T-cell (primary cell): ENCODE results near the gene PIP4K2C. TPM values are rescaled to one million over a fixed set of nuclear protein-coding genes. Genes with fewer than 3 reads are reported as not detected.
A peak's percentile ranks its signal among the peaks of the same experiment; 100 is the strongest.
"Not testable (repeated sequence)": the region's sequence is repeated elsewhere in the genome, so short reads cannot be mapped to it uniquely, and the experiment has no call there.

Experiments
- ATAC-seq, 4 experiments: fragments of 200-7000 bp in 3 of 4; fragments of 150-1000 bp in 1 of 4; cut with Tn5 transposase; replicated peaks in 1 of 4; 1 replicate in 3 of 4; 2 replicates in 1 of 4; pipeline ENCODE4 v1.10.0; 2021; ENCODE audit warnings: moderate library complexity in 3 of 4, mild to moderate bottlenecking in 2 of 4, moderate number of reproducible peaks in 1 of 4
- CTCF ChIA-PET, 2 donors: fragments of 300-600 bp; sonication (Branson Sonifier 250); formaldehyde crosslinking; loops; one replicate each; lab custom pipeline; 2022; ENCODE audit warnings: antibody characterized with exemption in 2 of 2; lab: Charles Lee
- POLR2A ChIA-PET, 2 donors: fragments of 300-600 bp; sonication (Branson Sonifier 250); formaldehyde crosslinking; loops; one replicate each; lab custom pipeline; 2022; ENCODE audit warnings: antibody characterized with exemption in 2 of 2; lab: Charles Lee
- DNase-seq, 35 experiments: peaks; one replicate each; pipeline versions ENCODE4 v3.0.0 to v3.0.0-alpha.2; 2013 to 2023
- H3K27ac ChIP-seq: one replicate; pipeline ENCODE4 v1.5.1; 2013; ENCODE audit warnings: low read length
- H3K27me3 ChIP-seq, 2 experiments: replicated peaks in 1 of 2; 1 replicate in 1 of 2; 2 replicates in 1 of 2; pipeline versions ENCODE4 v1.6.1 to v1.7.0; 2013; ENCODE audit warnings: low read length in 1 of 2, mixed read lengths in 1 of 2; ENCODE audit not compliant: control insufficient read depth in 2 of 2, insufficient read depth in 2 of 2; ENCODE audit errors: extremely low read depth in 1 of 2
- H3K36me3 ChIP-seq, 2 donors: 1 replicate in 1 of 2; 2 replicates in 1 of 2; pipeline versions ENCODE4 v1.6.1 to v1.7.0; 2013; ENCODE audit warnings: low read length in 1 of 2; ENCODE audit not compliant: control insufficient read depth in 2 of 2, insufficient read depth in 1 of 2; ENCODE audit errors: extremely low read depth in 1 of 2
- H3K4me1 ChIP-seq, 2 experiments: 1 replicate in 1 of 2; 2 replicates in 1 of 2; pipeline versions ENCODE4 v1.6.1 to v1.7.0; 2013; ENCODE audit warnings: low read length in 2 of 2, mixed read lengths in 1 of 2; ENCODE audit not compliant: insufficient read depth in 2 of 2, control insufficient read depth in 1 of 2; ENCODE audit errors: extremely low read depth in 1 of 2
- H3K4me3 ChIP-seq, 2 donors: 1 replicate in 1 of 2; 2 replicates in 1 of 2; pipeline versions ENCODE4 v1.5.1 to v1.7.0; 2013; ENCODE audit warnings: mild to moderate bottlenecking in 2 of 2, low read length in 1 of 2, moderate library complexity in 1 of 2; ENCODE audit not compliant: control insufficient read depth in 1 of 2; ENCODE audit errors: extremely low read depth in 1 of 2
- H3K9me3 ChIP-seq: 2 replicates; pipeline ENCODE4 v1.7.0; 2013
- H3K27ac Mint-ChIP-seq, 2 donors: one replicate each; pipeline ENCODE4 v1.8.0; 2020 to 2021; ENCODE audit warnings: mild to moderate bottlenecking in 2 of 2, mixed read lengths in 2 of 2
- H3K27me3 Mint-ChIP-seq, 2 donors: one replicate each; pipeline ENCODE4 v1.8.0; 2021 to 2022; ENCODE audit warnings: mixed read lengths in 2 of 2
- H3K36me3 Mint-ChIP-seq: one replicate; pipeline ENCODE4 v1.8.0; 2021; ENCODE audit warnings: mixed read lengths
- H3K4me1 Mint-ChIP-seq, 3 donors: one replicate each; pipeline ENCODE4 v1.8.0; 2020 to 2022; ENCODE audit warnings: mixed read lengths in 3 of 3, mild to moderate bottlenecking in 1 of 3
- H3K4me3 Mint-ChIP-seq, 3 donors: one replicate each; pipeline ENCODE4 v1.8.0; 2020 to 2022; ENCODE audit warnings: mild to moderate bottlenecking in 3 of 3, mixed read lengths in 3 of 3, moderate library complexity in 3 of 3
- H3K9me3 Mint-ChIP-seq, 3 donors: one replicate each; pipeline ENCODE4 v1.8.0; 2020 to 2022; ENCODE audit warnings: mixed read lengths in 3 of 3
- WGBS: methylation state at CpG from one replicate; pipeline ENCODE4 v1.1.5; 2013; ENCODE audit warnings: missing lambda C conversion rate; ENCODE audit not compliant: insufficient coverage; 5-methylcytosine and 5-hydroxymethylcytosine counted together
- total RNA-seq, 35 experiments: library from RNA in 6 of 35; stranded (reverse) in 6 of 35; fragments of 120-200 nt in 1 of 35; gene quantifications; one replicate each; pipeline versions ENCODE4 v1.2.1 to v1.2.4 and lab custom pipeline; 2013 to 2026

PIP4K2C gene
- total RNA-seq, 5 donors from 2014 or later (not counting 1 experiment from before 2014, with no cell fraction given), result 21.7 to 30.9 (median 27.9) TPM

GRCh38 chr12:57632073-57632957 is 41.3 kb downstream of the PIP4K2C start:
- H3K36me3 Mint-ChIP-seq, result no peaks in the 10 kb centered on the region
- peak overlapping the region; percentile 47 to 73 (median 56) for H3K4me3 Mint-ChIP-seq
- peaks cover 0 to 17% (median 13%) of the 10 kb centered on the region in 3 donors for H3K4me1 Mint-ChIP-seq
- H3K4me1 ChIP-seq, result peaks cover 0 to 27% of the 10 kb centered on the region in 2 experiments
- peak overlapping the region; percentile 51 to 53 for H3K4me3 ChIP-seq
- peaks cover 30 to 58% of the 10 kb centered on the region in 2 donors for H3K27me3 Mint-ChIP-seq
- no peak overlapping the region for H3K27ac ChIP-seq
- no peaks in the 10 kb centered on the region for H3K36me3 ChIP-seq
- H3K9me3 ChIP-seq, result no peaks in the 10 kb centered on the region
- H3K27me3 ChIP-seq, result peaks cover 10 to 76% of the 10 kb centered on the region in 2 experiments
- 1% methylated on average over 42 of the region's 67 CpGs for WGBS
- no peaks in the 10 kb centered on the region for H3K9me3 Mint-ChIP-seq
- DNase-seq (peak in 6 of 35 experiments; percentile 18 to 55 (median 26)), ATAC-seq (peak; percentile 15 to 44 (median 24))
- no peak overlapping the region for H3K27ac Mint-ChIP-seq
- ChIA-PET POLR2A (no interaction called here), CTCF (interaction anchor here (0.6 to 1.7 kb wide), 12 partner anchors 10 to 205 kb away, joined by 3 to 11 read pairs (median 3); partner anchors contain the start of genes ARHGEF25 (in 1 of the 2) and PIP4K2C (in 1 of the 2))

- ChIA-PET POLR2A (no interaction called here), CTCF (interaction anchor here (0.6 to 1.7 kb wide), 13 partner anchors 9 to 206 kb away, joined by 3 to 11 read pairs (median 4); partner anchors contain the start of gene PIP4K2C (in 1 of the 2))
- no peaks in the 10 kb centered on the region for H3K9me3 ChIP-seq
- Mint-ChIP-seq H3K9me3 (no peaks in the 10 kb centered on the region), H3K27ac (no peak within 1 kb of the TSS), H3K4me1 (peaks cover 0 to 13% (median 8%) of the 10 kb centered on the region in 3 donors), H3K36me3 (no peaks in the 10 kb centered on the region), H3K4me3 (peak within 1 kb of the TSS; percentile 47 to 73 (median 59)), H3K27me3 (peaks cover 27 to 56% of the 10 kb centered on the region in 2 donors)
- peak; percentile 89 to 92 (median 90) for ATAC-seq
- H3K27me3 ChIP-seq, result peaks cover 9 to 68% of the 10 kb centered on the region in 2 experiments
- WGBS, result 2% methylated on average over 45 of the region's 58 CpGs
- H3K36me3 ChIP-seq, result no peaks in the 10 kb centered on the region
- peak within 1 kb of the TSS; percentile 51 to 53 for H3K4me3 ChIP-seq
- peaks cover 0 to 19% of the 10 kb centered on the region in 2 experiments for H3K4me1 ChIP-seq
- H3K27ac ChIP-seq, result no peak within 1 kb of the TSS
- peak in 32 of 35 experiments; percentile 33 to 80 (median 50) for DNase-seq
These were observed 42.2 kb downstream of the PIP4K2C start, which contains the start of gene B4GALNT1 for GRCh38 chr12:57632958-57633840. TSS of gene B4GALNT1 (minus strand) at chr12:57633201. CDS start at chr12:57632132, 1,069 bp downstream.

- H3K36me3 ChIP-seq, H3K4me1 Mint-ChIP-seq, DNase-seq, H3K4me3 ChIP-seq, H3K36me3 Mint-ChIP-seq, H3K27ac Mint-ChIP-seq, H3K9me3 Mint-ChIP-seq, H3K4me3 Mint-ChIP-seq, ATAC-seq, POLR2A ChIA-PET, H3K9me3 ChIP-seq, H3K27ac ChIP-seq, CTCF ChIA-PET: not testable (repeated sequence)
- 100% methylated on average over 1 of the region's 9 CpGs for WGBS
- peaks cover 0 to 16% of the 10 kb centered on the region in 2 experiments for H3K4me1 ChIP-seq
- peaks cover 20 to 35% of the 10 kb centered on the region in 2 donors for H3K27me3 Mint-ChIP-seq
- H3K27me3 ChIP-seq, result peaks cover 3 to 43% of the 10 kb centered on the region in 2 experiments
These were observed 45.7 kb downstream of the PIP4K2C start for GRCh38 chr12:57636731-57637130.

- WGBS, result no CpG with 5 or more reads among the region's 3 CpGs
- H3K27me3 Mint-ChIP-seq, result peaks cover 16 to 34% of the 10 kb centered on the region in 2 donors
These were observed 46.4 kb downstream of the PIP4K2C start for GRCh38 chr12:57637364-57637763.

GRCh38 chr12:57638096-57638495 is 47.1 kb downstream of the PIP4K2C start:
- ChIA-PET POLR2A (interaction anchor here in 1 of 2 donors (0.9 kb wide), 1 partner anchor 158 kb away, joined by 3 read pairs; the partner anchor contains the start of gene ARHGAP9), CTCF (interaction anchor here in 1 of 2 donors (0.8 to 1.2 kb wide), 3 partner anchors 55 to 179 kb away, joined by 3 to 4 read pairs (median 4); no protein-coding TSS in a partner anchor)
- no peaks in the 10 kb centered on the region for H3K36me3 Mint-ChIP-seq
- DNase-seq (no peak), ATAC-seq (no peak)
- Histone ChIP-seq H3K4me3 (no peak overlapping the region), H3K36me3 (no peaks in the 10 kb centered on the region), H3K4me1 (peaks cover 0 to 3% of the 10 kb centered on the region in 2 experiments), H3K27ac (no peak overlapping the region), H3K27me3 (peaks cover 3 to 33% of the 10 kb centered on the region in 2 experiments), H3K9me3 (no peaks in the 10 kb centered on the region)
- 100% methylated on average over 1 of the region's 3 CpGs for WGBS
- H3K27me3 Mint-ChIP-seq, result peaks cover 16 to 33% of the 10 kb centered on the region in 2 donors
- H3K4me3 Mint-ChIP-seq, result no peak overlapping the region
- no peak overlapping the region for H3K27ac Mint-ChIP-seq
- no peaks in the 10 kb centered on the region for H3K9me3 Mint-ChIP-seq
- H3K4me1 Mint-ChIP-seq, result peaks cover 0 to 5% (median 5%) of the 10 kb centered on the region in 3 donors

More at GRCh38 chr12:57637364-57637763, 46.4 kb downstream of the PIP4K2C start:
- Histone ChIP-seq H3K36me3 (no peaks in the 10 kb centered on the region), H3K9me3 (no peaks in the 10 kb centered on the region), H3K27ac (no peak overlapping the region), H3K4me1 (peaks cover 0 to 10% of the 10 kb centered on the region in 2 experiments), H3K27me3 (peaks cover 3 to 36% of the 10 kb centered on the region in 2 experiments), H3K4me3 (no peak overlapping the region)
- POLR2A ChIA-PET, result interaction anchor here in 1 of 2 donors (0.9 kb wide), 1 partner anchor 157 kb away, joined by 3 read pairs; the partner anchor contains the start of gene ARHGAP9
- CTCF ChIA-PET, result interaction anchor here in 1 of 2 donors (0.8 to 1.2 kb wide), 3 partner anchors 54 to 178 kb away, joined by 3 to 4 read pairs (median 4); no protein-coding TSS in a partner anchor
- ATAC-seq (no peak), DNase-seq (no peak)
- H3K4me1 Mint-ChIP-seq, result peaks cover 0 to 6% (median 5%) of the 10 kb centered on the region in 3 donors
- H3K9me3 Mint-ChIP-seq, result no peaks in the 10 kb centered on the region
- no peaks in the 10 kb centered on the region for H3K36me3 Mint-ChIP-seq
- H3K4me3 Mint-ChIP-seq, result no peak overlapping the region
- H3K27ac Mint-ChIP-seq, result no peak overlapping the region
